Keratinocyte (primary cell): ENCODE measurements around the gene C1QTNF7.

Source experiments
- CTCF ChIP-seq, 3 experiments: IDR thresholded peaks in 1 of 3; conservative IDR thresholded peaks in 1 of 3; optimal IDR thresholded peaks in 1 of 3; 2 replicates in 2 of 3; 3 replicates in 1 of 3; pipeline versions ENCODE3 to v1.5.1; 2011; ENCODE audit warnings: low read length in 3 of 3, mild to moderate bottlenecking in 3 of 3, moderate library complexity in 2 of 3, control low read depth in 1 of 3, inconsistent platforms in 1 of 3; ENCODE audit not compliant: insufficient read depth in 2 of 3; ENCODE audit errors: extremely low read depth in 1 of 3
- EZH2 ChIP-seq: IDR thresholded peaks from one replicate; pipeline ENCODE4 v1.6.1; 2012; ENCODE audit warnings: inconsistent platforms, mild to moderate bottlenecking, low read length, moderate library complexity

- TF ChIP-seq CTCF (optimal IDR thresholded peaks at IDR 0.05 in 1 of 3, IDR thresholded peaks at IDR 0.05 in 1 of 3, conservative IDR thresholded peaks at IDR 0.05 in 1 of 3; ENCODE audit: extremely low read depth in 1 of 3, insufficient read depth in 2 of 3, low read length in 3 of 3) (no peak), EZH2 (no peak)
Measured at GRCh38 chr4:15458616-15459015, 30.8 kb downstream of the C1QTNF7 start.
